NT2/D1 (cell line): Measurements from ENCODE around the gene SPHK1.

ENCODE experiments used
- DNase-seq: peaks from one replicate; pipeline ENCODE4 v3.0.0-alpha.2; 2011; ENCODE audit warnings: low read depth, low spot score
- H3K27me3 ChIP-seq: 2 replicates; pipeline ENCODE4 v1.6.0; 2011; ENCODE audit warnings: mild to moderate bottlenecking; ENCODE audit not compliant: insufficient read length, insufficient read depth
- H3K36me3 ChIP-seq: 2 replicates; pipeline ENCODE4 v1.6.1; 2011; ENCODE audit warnings: mild to moderate bottlenecking, low read length, mixed read lengths; ENCODE audit not compliant: insufficient read depth, insufficient read length
- H3K4me1 ChIP-seq: 2 replicates; pipeline ENCODE4 v1.5.1; 2011; ENCODE audit not compliant: insufficient read depth, insufficient read length
- H3K4me3 ChIP-seq: 2 replicates; pipeline ENCODE4 v1.5.1; 2011; ENCODE audit warnings: low read depth; ENCODE audit not compliant: insufficient read length
- H3K9ac ChIP-seq: 2 replicates; pipeline ENCODE4 v1.6.0; 2011; ENCODE audit warnings: low read depth; ENCODE audit not compliant: insufficient read length
- H3K9me3 ChIP-seq: 2 replicates; pipeline ENCODE4 v1.5.1; 2011; ENCODE audit warnings: mild to moderate bottlenecking, low read length; ENCODE audit not compliant: insufficient read depth
- SUZ12 ChIP-seq: IDR thresholded peaks from 2 replicates; pipeline ENCODE4 v1.6.1; 2011; ENCODE audit not compliant: insufficient read length, insufficient read depth; ENCODE audit errors: extremely low read depth
- YY1 ChIP-seq: IDR thresholded peaks from 2 replicates; pipeline ENCODE4 v1.6.1; 2011; ENCODE audit not compliant: insufficient read length, insufficient read depth
- ZNF274 ChIP-seq: IDR thresholded peaks from 2 replicates; pipeline ENCODE4 v1.6.1; 2011; ENCODE audit warnings: mild to moderate bottlenecking, low read depth, low read length

Gene SPHK1

DNA sequence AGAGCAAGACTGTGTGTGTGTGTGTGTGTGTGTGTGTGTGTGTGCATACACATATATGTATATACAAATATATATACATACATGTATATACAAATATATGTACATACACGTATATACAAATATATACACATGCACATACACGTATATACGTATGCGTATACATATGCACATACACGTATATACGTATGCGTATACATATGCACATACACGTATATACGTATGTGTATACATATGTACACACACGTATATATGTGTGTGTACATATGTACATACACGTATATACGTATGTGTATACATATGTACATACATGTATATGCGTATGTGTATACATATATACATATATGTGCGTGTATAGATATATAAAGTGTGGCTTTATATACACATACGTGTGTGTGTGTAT, 31.4 kb downstream of the SPHK1 start:
- peaks cover 16% of the 10 kb centered on the region for H3K4me1 ChIP-seq
- no peaks in the 10 kb centered on the region for H3K27me3 ChIP-seq
- TF ChIP-seq SUZ12 (no peak), YY1 (no peak), ZNF274 (no peak)
- no peak overlapping the region for H3K9ac ChIP-seq
- H3K4me3 ChIP-seq: no peak overlapping the region
- H3K36me3 ChIP-seq: peaks cover 45% of the 10 kb centered on the region
- no peak for DNase-seq
- H3K9me3 ChIP-seq: no peaks in the 10 kb centered on the region

GRCh38 chr17:76416457-76416856, 32.0 kb downstream of the SPHK1 start:
- H3K27me3 ChIP-seq: no peaks in the 10 kb centered on the region
- TF ChIP-seq ZNF274: no peak
- no peak for TF ChIP-seq YY1
- TF ChIP-seq SUZ12: no peak
- H3K36me3 ChIP-seq: peaks cover 43% of the 10 kb centered on the region
- no peak overlapping the region for H3K9ac ChIP-seq
- DNase-seq: no peak
- H3K4me3 ChIP-seq: no peak overlapping the region
- H3K9me3 ChIP-seq: no peaks in the 10 kb centered on the region
- H3K4me1 ChIP-seq: peaks cover 16% of the 10 kb centered on the region

DNA sequence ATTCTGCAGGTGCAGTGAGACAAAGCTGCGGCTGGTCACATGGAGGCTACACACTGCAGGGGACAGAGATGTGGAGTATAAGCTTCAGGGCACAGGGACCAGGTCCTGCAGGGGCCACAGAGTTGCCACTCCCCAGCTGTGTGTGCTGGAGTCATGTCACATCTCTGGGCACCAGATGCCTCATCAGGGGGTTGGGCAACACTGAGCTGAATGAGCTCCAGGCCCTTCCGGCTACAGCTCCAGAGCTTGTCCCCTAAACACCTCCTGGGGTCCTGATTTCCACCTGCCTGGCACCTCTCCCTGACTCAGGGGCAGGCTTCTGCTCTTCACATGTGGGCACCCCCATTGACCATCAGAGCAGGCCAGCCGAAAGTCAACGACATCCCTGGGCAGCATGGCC, 32.5 kb downstream of the SPHK1 start:
- no peaks in the 10 kb centered on the region for H3K27me3 ChIP-seq
- peaks cover 16% of the 10 kb centered on the region for H3K4me1 ChIP-seq
- peaks cover 42% of the 10 kb centered on the region for H3K36me3 ChIP-seq
- no peaks in the 10 kb centered on the region for H3K9me3 ChIP-seq
- no peak for DNase-seq
- no peak for TF ChIP-seq ZNF274
- TF ChIP-seq YY1: no peak
- no peak for TF ChIP-seq SUZ12
- no peak overlapping the region for H3K9ac ChIP-seq
- no peak overlapping the region for H3K4me3 ChIP-seq

- Histone ChIP-seq H3K27me3 (no peaks in the 10 kb centered on the region), H3K9me3 (no peaks in the 10 kb centered on the region), H3K36me3 (peaks cover 43% of the 10 kb centered on the region), H3K4me3 (no peak overlapping the region), H3K4me1 (peaks cover 16% of the 10 kb centered on the region), H3K9ac (no peak overlapping the region)
- TF ChIP-seq YY1 (no peak), SUZ12 (no peak), ZNF274 (no peak)
- no peak for DNase-seq
Measured at GRCh38 chr17:76417499-76418143, 33.2 kb downstream of the SPHK1 start.

DNA sequence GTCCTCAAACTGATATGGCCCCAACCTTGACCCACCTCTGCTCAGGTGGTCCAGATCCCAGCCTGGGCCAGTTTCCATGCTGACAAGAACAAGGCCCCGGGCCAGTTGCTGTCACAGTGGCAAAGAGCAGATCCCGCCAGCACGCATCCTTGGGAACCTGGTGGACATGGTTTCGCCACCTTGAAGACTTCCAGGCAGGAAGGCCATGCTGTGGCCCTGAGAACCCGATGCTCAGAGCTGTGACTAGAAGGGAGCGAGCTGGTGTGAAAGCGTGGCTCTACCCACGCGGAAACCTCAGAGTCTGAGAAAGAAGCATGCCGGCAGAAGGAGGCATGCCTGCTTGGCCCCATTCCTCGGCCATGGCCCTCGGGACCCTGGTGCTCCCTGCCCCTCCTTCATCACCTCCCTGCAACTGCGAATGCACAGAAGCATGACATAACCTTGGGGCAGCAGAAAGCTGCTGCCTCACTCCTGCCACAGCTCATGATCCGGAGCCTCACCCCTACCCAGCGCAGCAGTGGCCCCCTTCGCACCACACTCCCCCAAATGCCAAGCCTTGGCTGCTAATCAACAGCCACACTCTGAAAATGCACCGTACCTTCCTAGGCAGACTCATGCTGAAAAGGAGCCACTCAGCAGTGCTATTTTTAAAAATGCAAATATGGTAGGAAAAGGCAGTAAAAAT, 35.3 kb downstream of the SPHK1 start:
- peaks cover 9% of the 10 kb centered on the region for H3K4me1 ChIP-seq
- no peak for TF ChIP-seq ZNF274
- TF ChIP-seq YY1: no peak
- TF ChIP-seq SUZ12: no peak
- peaks cover 41% of the 10 kb centered on the region for H3K36me3 ChIP-seq
- no peak overlapping the region for H3K4me3 ChIP-seq
- no peak for DNase-seq
- H3K9me3 ChIP-seq: no peaks in the 10 kb centered on the region
- no peak overlapping the region for H3K9ac ChIP-seq
- H3K27me3 ChIP-seq: no peaks in the 10 kb centered on the region

GRCh38 chr17:76420356-76421043, 36.1 kb downstream of the SPHK1 start:
- no peak overlapping the region for H3K4me3 ChIP-seq
- H3K9ac ChIP-seq: no peak overlapping the region
- peaks cover 3% of the 10 kb centered on the region for H3K4me1 ChIP-seq
- H3K27me3 ChIP-seq: no peaks in the 10 kb centered on the region
- H3K9me3 ChIP-seq: no peaks in the 10 kb centered on the region
- TF ChIP-seq YY1 (no peak), SUZ12 (no peak), ZNF274 (peak; percentile 56; the same call in 1 of the 2 replicates)
- DNase-seq: no peak
- peaks cover 34% of the 10 kb centered on the region for H3K36me3 ChIP-seq

GRCh38 chr17:76421044-76421407, 36.6 kb downstream of the SPHK1 start:
- TF ChIP-seq YY1 (no peak), SUZ12 (no peak), ZNF274 (0 out of 2 replicates have a peak, but pooled peaks have one; percentile 17)
- DNase-seq: no peak
- no peak overlapping the region for H3K4me3 ChIP-seq
- peaks cover 34% of the 10 kb centered on the region for H3K36me3 ChIP-seq
- no peaks in the 10 kb centered on the region for H3K9me3 ChIP-seq
- no peaks in the 10 kb centered on the region for H3K27me3 ChIP-seq
- peaks cover 3% of the 10 kb centered on the region for H3K4me1 ChIP-seq
- H3K9ac ChIP-seq: no peak overlapping the region
